ENCODE data around the gene ALDH3A2. TPM values are rescaled to one million over a fixed set of nuclear protein-coding genes. Genes with fewer than 3 reads are reported as not detected.

Gene ALDH3A2
- total and polyA plus RNA-seq, 2 of the 8 experiments (the other 6 are each of a cell fraction or from before 2014, with no cell fraction given): 20.6 to 72.9 TPM

- TF ChIP-seq CTCF (IDR thresholded peaks at IDR 0.05; ENCODE audit: control extremely low read depth in 1 of 3, insufficient read depth in 1 of 3, low read depth in 1 of 3, low read length in 3 of 3): peak; percentile 11 to 31 (median 27)
- TF ChIP-seq SP1 (IDR thresholded peaks at IDR 0.05; ENCODE audit: low read depth, low read length): 0 out of 2 replicates have a peak, but pooled peaks have one; percentile 18
- no peak for TF ChIP-seq NRF1 (IDR thresholded peaks at IDR 0.05; ENCODE audit: low read depth, low read length)
- TF ChIP-seq BRCA1 (IDR thresholded peaks at IDR 0.05; ENCODE audit: low read depth, low read length): no peak
- TF ChIP-seq HDAC6 (IDR thresholded peaks at IDR 0.05; ENCODE audit: low read depth, low read length): no peak
- no peak; a peak in 2 of 4 replicates for TF ChIP-seq HDAC2 (IDR thresholded peaks at IDR 0.05; ENCODE audit: borderline replicate concordance in 1 of 2, low read depth in 2 of 2, low read length in 2 of 2)
- peak; percentile 19 to 83; a peak in 2 of 4 replicates for TF ChIP-seq SIN3A (conservative IDR thresholded peaks at IDR 0.05 in 1 of 2, IDR thresholded peaks at IDR 0.05 in 1 of 2; ENCODE audit: low read depth in 1 of 2, low read length in 2 of 2)
- TF ChIP-seq CEBPB (IDR thresholded peaks at IDR 0.05; ENCODE audit: low read depth, low read length): no peak
- TF ChIP-seq POLR2AphosphoS5 (IDR thresholded peaks at IDR 0.05; ENCODE audit: low read depth, low read length): peak; percentile 64
- TF ChIP-seq CBX8 (IDR thresholded peaks at IDR 0.05; ENCODE audit: borderline replicate concordance, low read depth, low read length): no peak
- no peak for TF ChIP-seq TEAD4 (IDR thresholded peaks at IDR 0.05; ENCODE audit: low read depth, low read length)
- no peak for TF ChIP-seq CHD1 (IDR thresholded peaks at IDR 0.05; ENCODE audit: low read depth, low read length)
- TF ChIP-seq CTBP2 (IDR thresholded peaks at IDR 0.05; ENCODE audit: borderline replicate concordance, insufficient read depth, insufficient read length, low read length): no peak
- peak; percentile 16; the same call in 1 of the 2 replicates for TF ChIP-seq SUZ12 (IDR thresholded peaks at IDR 0.05; ENCODE audit: low read length)
- TF ChIP-seq SRF (IDR thresholded peaks at IDR 0.05; ENCODE audit: low read depth, low read length): no peak
- no peak for TF ChIP-seq KDM5A (IDR thresholded peaks at IDR 0.05; ENCODE audit: low read length)
- no peak for TF ChIP-seq GTF2F1 (IDR thresholded peaks at IDR 0.05; ENCODE audit: borderline replicate concordance, low read depth, low read length)
Observed at GRCh38 chr17:19648475-19649273, at the start of gene ALDH3A2 (continued).

All from H1 (cell line).